GM04503 (cell line): Measurements from ENCODE around the gene LDLRAD1.
"Not testable (repeated sequence)": the region's sequence is repeated elsewhere in the genome, so short reads cannot be mapped to it uniquely, and the experiment has no call there.

Experiments
- DNase-seq: peaks from one replicate; pipeline ENCODE4 v3.0.0-alpha.2; 2012; ENCODE audit warnings: low read depth

Gene LDLRAD1

DNA sequence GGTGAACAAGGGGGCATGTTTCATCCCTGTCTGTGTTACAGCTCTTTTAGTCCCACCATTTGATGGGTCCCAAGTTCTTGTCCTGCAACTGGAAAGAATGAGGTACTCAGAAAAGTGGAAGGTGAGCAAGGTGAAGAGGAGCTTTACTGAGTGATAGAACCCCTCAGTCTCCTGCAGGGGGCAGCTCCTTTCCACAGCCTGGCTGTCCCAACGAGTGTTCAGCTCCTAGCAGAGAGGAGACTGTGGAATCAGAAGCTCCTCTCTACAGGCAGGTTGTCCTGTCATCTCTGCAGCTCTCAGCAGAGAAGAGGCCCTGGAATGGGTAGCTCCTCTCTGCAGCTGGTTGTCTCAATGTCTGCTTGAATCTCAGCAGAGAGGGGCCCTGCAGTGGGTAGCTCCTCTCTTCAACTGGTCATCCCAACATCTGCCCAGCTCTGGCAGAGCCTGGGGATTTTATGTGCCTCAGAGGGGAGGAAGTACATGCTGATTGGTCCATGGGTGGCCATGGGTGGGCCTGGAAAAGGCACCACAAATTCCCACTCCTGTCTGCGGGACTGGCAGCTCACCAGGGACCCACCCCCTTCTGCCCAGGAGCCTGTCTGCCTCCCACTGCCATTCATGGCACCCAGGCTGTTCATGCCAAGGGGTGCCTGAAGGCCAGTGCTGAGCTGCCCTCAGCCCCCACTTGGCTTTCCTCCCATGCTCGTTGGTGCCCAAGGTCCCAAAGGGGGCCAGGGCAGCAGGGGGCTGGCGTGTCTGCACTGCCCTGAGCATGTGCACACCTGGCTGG, 25.7 kb downstream of the LDLRAD1 start:
- no peak for DNase-seq

DNA sequence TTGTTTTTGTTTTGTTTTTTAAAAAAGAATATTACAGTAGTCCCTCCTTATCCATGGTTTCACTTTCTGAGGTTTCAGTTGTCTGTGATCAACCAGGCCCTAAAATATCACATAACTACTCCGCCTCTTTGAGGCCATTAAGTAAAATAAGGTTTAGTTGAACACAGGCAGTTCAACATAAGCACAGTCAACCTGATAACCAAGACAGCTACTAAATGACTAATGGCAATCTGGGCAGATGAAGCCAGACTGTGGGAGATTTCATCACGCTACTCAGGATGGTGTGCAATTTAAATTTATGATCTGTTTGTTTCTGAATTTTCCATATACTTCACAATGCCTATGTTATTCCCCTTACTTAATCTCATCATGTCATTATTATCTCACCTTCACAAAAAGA, 30.1 kb downstream of the LDLRAD1 start:
- no peak for DNase-seq

DNA sequence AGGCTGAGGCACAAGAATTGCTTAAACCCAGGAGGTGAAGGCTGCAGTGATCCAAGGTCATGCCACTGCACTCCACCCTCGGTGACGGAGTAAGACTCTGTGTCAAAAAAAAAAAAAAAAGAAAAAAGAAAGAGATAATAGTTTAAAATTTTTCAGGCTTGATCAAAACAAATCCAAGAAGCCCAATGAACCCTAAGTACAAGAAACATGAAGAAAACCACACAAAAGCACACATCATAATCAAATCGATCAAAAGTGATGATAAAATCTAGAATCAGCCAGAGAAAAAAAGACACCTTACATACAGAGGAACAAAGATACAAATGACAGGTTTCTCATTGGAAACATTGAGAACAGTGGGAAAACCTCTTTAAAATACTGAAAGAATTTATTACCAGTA, 31.5 kb downstream of the LDLRAD1 start:
- DNase-seq = no peak

DNA sequence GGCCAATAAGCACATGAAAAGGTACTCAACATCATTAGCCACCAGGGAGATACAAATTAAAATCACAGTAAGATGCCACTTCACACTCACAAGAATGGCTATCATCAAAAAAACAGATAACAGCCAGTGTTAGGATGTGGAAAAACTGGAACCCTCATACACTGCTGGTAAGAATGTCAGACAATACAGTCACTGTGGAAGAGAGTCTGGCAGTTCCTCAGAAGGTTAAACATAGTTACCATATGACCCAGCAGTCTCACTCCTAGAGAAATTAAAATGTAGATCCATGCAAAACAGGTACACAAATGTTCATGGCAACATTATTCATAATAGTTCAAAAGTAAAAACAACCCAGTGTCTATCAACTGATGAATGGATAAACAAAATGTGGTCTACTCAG, 33.3 kb downstream of the LDLRAD1 start:
- DNase-seq = no peak

DNA sequence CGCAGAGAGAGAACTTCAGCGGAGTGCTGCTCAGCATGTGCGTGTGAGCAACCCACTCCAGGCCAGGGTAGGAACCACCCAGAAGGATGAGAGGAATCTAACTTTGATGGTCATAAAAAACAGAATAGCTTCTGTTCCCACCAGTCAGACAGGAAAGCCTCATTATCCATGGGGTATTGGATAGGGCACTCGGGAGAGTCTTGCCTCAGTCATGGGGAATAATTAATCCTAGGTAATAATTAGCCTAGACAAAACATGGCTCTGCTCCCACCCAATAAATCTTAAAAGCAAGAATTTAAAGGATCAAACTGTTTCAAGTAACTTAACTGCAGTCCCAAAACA, 35.3 kb downstream of the LDLRAD1 start:
- peak; percentile 29 for DNase-seq

DNA sequence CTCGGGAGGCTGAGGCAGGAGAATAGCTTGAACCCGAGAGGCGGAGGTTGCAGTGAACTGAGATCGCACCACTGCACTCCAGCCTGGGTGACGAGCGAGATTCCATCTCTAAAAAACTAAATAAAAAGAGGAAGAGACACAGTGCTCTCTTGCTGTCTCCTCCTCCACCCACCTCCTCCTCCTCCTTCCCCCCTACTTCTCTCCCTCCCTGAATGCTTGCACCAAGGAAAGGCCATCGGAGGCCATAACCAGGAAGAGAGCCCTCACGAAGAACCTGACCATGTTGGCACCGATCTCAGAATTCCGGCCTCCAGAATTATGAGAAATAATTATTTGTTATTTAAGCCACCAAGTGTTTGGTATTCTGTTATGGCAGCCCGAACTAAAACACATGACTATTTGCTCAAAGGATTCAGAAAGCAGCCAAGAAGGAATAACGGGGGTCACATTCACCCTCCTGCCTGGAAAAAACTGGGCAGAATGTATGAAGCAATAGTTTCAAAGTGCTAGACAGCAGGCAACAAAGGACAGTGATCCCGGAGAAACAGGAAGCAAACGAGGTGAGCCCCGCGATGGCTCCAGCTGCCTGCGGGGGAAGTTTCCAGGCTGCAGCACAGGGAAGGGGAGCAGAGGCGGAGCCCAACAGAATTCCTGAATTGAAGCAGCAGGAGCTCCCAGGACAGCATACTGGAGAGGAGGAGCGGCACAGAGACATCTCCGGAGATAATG, 35.8 kb downstream of the LDLRAD1 start:
- DNase-seq = no peak

DNA sequence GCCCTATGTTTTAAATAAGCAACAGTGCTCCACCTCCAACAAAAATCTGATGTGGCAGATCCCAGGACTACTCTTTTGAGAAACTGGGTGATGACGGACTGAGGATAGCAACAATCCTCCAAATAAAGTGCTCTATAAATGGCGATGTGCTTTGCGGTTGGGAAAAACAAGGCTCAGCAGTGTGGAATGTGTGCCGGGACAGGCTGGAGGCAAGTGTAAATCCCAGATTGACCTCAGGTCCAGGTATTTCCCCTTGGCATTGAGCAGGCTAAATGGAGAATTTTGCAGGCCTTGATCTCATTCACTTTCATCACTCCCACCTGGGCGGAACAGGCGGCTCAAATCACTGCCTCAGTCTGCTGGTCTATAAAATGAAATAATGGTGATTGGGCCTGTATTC, 36.8 kb downstream of the LDLRAD1 start:
- DNase-seq = no peak

DNA sequence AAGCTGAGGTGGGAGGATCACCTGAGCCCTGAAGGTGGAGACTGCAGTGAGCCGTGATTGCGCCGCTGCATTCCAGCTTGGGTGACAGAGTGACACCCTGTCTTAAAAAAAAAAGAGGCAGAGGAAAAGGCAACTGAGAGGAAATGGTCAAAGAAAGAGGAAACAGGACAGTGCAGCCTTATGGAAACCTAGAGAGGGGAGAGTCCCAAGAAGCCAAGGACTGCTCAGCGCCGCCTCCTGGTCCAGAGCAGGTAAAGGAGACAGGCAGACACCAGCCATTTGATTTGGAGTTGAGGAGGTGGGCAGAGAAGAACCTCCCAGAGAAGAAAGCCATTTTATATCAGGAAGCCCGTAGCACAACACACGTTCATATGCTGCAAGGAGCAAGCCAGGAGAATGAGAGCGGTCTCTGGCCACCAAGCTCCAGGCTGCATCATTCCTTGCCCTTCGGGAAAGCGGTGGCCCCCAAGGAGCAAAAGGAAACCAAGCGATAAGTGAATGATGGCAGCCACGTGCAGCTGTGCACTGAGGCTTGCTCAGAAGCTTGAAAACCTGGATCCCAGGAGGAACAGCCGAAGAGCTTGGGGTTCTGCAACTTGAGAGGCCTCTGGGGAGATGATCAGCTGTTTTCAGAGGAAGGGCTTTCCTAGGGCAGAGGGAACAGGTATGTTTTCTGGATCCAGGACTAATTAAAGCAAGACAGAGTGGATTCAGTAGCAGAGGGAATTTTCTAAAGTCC, 38.1 kb downstream of the LDLRAD1 start:
- DNase-seq = no peak

DNA sequence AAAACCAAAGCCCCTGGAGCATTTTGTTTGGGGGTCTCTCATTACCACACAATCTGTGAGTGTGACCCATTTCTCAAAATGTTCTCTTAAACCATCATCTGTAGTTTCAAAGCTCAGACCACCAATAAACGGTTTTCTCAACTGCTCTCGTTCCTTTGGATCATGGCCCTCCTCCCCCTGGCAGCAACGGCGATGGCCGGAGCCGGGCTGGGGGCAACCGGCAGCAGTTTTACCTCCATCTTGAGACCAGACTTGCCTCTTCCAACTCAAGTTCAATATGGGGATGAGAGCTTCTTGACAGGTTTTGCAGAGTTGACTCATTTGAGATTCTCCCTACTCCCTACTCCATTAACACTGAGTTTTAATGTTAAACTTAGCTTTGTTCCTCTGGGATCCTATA, 42.1 kb downstream of the LDLRAD1 start:
- DNase-seq = no peak

DNA sequence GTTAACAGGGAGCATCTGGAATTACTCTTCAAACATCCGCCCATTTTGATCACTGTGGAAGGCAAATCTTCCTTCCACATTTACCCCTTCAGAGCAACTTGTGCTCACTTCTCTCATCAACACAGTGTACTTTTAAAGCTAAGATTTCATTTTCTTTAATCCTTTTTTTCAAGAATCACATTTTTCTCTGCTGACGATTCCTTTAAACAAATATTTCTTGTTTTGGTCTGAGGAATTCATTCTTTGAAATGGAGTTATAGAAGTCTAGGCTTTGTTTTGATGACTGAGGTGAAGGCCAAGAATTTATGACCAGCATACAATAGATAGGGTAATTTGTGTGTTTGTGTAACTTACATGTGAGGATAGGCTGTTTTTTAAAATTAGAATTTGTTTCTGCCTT, 46.3 kb downstream of the LDLRAD1 start:
- DNase-seq = no peak

DNA sequence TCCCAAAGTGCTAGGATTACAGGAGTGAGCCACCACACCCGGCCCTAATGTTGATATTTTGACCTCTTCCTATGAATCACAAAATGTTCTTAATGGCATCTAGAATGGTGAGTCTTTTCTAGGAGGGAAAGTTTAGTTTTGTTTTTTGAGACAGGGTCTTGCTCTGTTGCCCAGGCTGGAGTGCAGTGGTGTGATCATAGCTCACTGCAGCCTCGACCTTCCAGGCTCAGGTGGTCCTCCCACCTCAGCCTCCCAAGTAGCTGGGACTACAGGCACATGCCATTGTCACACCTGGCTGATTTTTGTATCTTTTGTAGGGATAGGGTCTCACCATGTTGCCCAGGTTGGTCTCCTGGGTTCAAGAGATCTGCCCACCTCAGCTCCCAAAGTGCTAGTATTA, 48.7 kb downstream of the LDLRAD1 start:
- DNase-seq = not testable (repeated sequence)

DNA sequence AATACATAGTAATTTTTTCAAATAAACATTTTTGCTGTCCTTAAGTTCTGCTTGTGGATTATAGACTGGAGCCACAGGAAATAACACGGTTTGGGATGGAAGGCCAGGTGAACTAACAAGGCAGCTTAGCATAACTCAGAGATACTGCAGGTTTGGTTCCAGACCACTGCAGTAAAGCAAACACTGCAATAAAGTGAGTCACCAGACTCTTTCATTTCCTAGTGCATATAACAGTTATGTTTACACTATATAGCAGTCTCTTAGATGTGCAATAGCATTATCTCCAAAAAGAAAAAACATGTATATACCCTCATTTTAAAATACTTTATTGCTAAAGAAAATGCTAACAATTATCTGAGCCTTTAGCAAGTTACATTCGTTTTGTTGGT, 49.9 kb downstream of the LDLRAD1 start:
- DNase-seq = no peak

DNA sequence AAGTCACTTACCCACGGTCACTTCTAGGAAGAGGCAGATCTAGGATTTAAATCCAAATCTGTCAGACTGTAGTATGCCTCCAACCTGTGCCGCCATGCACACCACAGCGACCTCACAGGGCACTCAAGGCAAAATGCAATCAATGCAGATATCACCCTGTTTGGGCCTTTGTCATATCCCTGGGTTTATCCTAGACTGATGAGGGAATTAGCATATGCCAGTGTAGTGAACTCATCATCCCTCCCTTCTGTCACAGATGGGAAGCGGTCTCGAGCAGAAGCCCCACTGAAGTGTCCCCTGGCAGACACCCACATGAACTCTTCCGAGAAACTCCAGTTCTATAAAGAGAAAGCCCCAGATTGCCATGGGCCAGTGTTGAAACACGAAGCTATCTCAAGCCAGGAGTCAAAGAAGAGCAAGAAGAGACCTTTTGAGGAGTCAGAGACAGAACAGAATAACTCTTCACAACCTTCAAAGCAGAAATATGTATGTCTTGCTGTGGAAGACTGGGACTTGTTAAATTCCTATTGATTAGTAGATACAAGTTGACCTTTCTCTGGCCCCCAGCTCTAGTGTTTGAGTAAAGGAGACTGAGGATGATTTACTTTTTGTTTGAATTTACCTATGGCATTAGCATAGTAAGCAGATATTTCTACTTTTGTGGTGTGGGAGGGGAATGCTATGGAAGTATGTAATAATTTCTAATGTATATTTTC, 50.4 kb downstream of the LDLRAD1 start:
- DNase-seq = no peak

DNA sequence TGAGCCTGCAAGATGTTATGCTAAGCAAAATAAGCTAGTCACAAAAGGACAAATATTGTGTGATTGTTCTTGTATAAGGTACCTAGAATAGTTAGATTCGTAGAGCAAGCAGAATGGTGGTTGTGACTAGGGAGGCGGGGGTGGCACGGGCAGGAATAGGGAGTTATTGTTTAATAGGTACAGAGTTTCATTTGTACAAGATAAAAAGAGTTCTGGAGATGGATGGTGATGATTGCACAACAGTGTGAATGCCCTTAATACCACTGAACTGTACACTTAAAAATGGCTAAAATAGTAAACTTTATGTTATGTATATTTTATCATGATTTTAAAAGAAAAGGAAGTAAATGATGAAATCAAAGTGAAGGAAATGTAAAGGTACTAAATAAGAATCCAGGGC, 51.2 kb downstream of the LDLRAD1 start:
- no peak for DNase-seq

DNA sequence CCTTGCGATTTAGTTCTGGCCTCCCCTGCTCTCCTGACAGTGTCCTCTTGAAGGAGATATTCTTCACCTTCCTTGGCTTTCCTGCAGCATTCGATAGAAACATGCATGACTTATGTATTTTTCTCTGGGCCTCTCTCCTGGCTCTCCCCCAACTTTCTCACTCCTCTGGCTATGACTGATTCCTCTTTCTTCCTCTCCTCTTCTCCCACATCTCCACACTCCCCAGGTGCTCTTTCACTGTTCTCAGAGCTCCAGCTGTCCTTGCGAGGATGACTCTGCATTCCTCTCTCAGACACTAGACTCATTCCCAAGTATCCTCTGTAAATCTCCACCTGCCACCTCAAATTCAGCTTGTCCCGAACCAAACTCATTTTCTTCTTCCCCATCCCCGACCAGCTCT, 53.9 kb downstream of the LDLRAD1 start:
- no peak for DNase-seq

DNA sequence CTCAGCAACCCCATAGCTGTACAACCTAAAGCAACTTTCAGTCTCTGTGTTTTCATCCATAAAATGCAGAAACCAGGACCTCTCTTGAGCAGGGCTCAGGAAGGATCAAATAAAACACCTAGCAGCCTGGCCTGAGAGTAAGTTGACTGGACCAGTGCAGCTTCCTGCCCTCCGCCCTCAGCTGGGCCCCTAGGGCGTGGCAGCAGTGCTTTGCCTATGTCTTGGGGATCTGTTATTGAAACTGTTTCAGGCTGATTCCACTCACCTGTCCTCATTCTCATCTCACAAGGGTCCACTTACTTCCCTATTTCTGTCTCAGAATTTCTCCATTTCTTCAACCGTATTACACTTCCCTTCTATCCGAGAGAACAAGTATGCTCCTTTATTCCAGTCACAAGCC, 54.5 kb downstream of the LDLRAD1 start:
- DNase-seq = no peak

DNA sequence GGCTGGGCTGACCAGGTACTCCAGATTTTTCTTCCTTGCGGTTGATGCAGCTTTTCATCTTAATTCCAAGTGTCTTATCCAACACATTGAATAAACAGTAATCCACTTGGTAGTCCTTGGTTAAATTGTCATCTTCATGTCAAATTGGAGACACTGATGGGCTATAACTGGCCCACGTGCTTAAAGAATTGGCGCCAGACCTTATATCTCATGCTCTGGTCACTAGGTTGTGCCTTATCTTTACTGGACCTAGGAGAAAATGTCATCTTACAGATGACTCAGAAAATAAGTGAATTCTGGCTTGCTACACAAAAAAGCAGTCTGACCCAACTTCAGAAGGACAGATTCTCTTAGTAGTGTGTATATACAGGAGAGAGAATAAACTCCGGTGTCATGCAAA, 55.6 kb downstream of the LDLRAD1 start:
- no peak for DNase-seq

DNA sequence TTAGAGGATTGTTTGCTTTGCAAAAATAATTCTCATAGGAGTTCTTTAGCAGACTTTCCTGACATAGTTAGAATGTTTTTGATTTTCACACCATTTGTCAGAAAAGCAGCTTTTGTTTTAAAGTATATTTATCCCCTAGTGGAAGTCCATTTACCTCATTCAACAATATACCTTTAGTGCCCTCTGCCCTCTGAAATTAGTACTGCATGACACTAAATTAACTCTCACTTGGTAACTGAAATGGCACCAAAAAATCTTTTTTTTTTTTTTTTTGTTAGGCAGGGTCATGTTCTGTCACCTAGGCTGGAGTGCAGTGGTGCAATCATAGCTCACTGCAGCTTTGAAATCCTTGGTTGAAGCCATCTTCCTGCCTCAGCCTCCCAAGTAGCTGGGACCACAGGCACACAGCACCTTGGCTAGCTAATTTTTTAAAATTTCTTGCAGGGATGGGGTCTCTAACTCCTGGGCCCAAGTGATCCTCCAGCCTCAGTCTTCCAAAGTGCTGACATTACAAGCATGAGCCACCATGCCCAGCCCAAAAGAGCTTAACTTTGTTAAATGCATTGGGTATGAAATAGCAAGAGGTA, 58.2 kb downstream of the LDLRAD1 start:
- no peak for DNase-seq
